ENCODE data around the gene IFT22.
"Not testable (repeated sequence)": the region's sequence is repeated elsewhere in the genome, so short reads cannot be mapped to it uniquely, and the experiment has no call there.

The IFT22 gene

GRCh38 chr7:101321491-101322401, at the start of gene IFT22:
Gene IFT22, minus strand, starts transcription at chr7:101321812. Its CDS starts 103 bp downstream, at chr7:101321709.
- Mint-ChIP-seq H3K9me3 (no peaks in the 10 kb centered on the region), H3K4me1 (ENCODE audit: low read depth) (peaks cover 14% of the 10 kb centered on the region), H3K27me3 (no peaks in the 10 kb centered on the region), H3K4me3 (peak within 1 kb of the TSS; percentile 89), H3K27ac (peak within 1 kb of the TSS; percentile 86), H3K36me3 (ENCODE audit: low read depth) (peaks cover 13% of the 10 kb centered on the region)
- DNase-seq = peak; percentile 90

- H3K4me3 Mint-ChIP-seq = no peak overlapping the region
- H3K27me3 Mint-ChIP-seq = peaks cover 30% of the 10 kb centered on the region
- H3K9me3 Mint-ChIP-seq = no peaks in the 10 kb centered on the region
- no peaks in the 10 kb centered on the region for H3K36me3 Mint-ChIP-seq (ENCODE audit: low read depth)
- no peak overlapping the region for H3K27ac Mint-ChIP-seq
- peaks cover 9% of the 10 kb centered on the region for H3K4me1 Mint-ChIP-seq (ENCODE audit: low read depth)
- no peak for DNase-seq
These were observed 49.2 kb upstream of the IFT22 start for GRCh38 chr7:101370836-101371235.

- no peaks in the 10 kb centered on the region for H3K9me3 Mint-ChIP-seq
- H3K27me3 Mint-ChIP-seq = peaks cover 43% of the 10 kb centered on the region
- no peak overlapping the region for H3K4me3 Mint-ChIP-seq
- no peak overlapping the region for H3K27ac Mint-ChIP-seq
- H3K36me3 Mint-ChIP-seq (ENCODE audit: low read depth) = no peaks in the 10 kb centered on the region
- no peak for DNase-seq
- peaks cover 22% of the 10 kb centered on the region for H3K4me1 Mint-ChIP-seq (ENCODE audit: low read depth)
These were observed 47.0 kb upstream of the IFT22 start for GRCh38 chr7:101368422-101369165.

- DNase-seq = no peak
- Mint-ChIP-seq H3K4me1 (ENCODE audit: low read depth) (peaks cover 22% of the 10 kb centered on the region), H3K9me3 (no peaks in the 10 kb centered on the region), H3K36me3 (ENCODE audit: low read depth) (no peaks in the 10 kb centered on the region), H3K27me3 (peaks cover 40% of the 10 kb centered on the region), H3K27ac (no peak overlapping the region), H3K4me3 (no peak overlapping the region)
These were observed 46.1 kb upstream of the IFT22 start for GRCh38 chr7:101367676-101368075.

GRCh38 chr7:101365956-101366355, 44.3 kb upstream of the IFT22 start:
- Mint-ChIP-seq H3K9me3 (no peaks in the 10 kb centered on the region), H3K27ac (no peak overlapping the region), H3K36me3 (ENCODE audit: low read depth) (no peaks in the 10 kb centered on the region), H3K4me1 (ENCODE audit: low read depth) (peaks cover 23% of the 10 kb centered on the region), H3K4me3 (no peak overlapping the region), H3K27me3 (peaks cover 37% of the 10 kb centered on the region)
- no peak for DNase-seq

GRCh38 chr7:101363734-101364374, 42.2 kb upstream of the IFT22 start:
- Mint-ChIP-seq H3K36me3 (ENCODE audit: low read depth) (no peaks in the 10 kb centered on the region), H3K27ac (no peak overlapping the region), H3K4me1 (ENCODE audit: low read depth) (peaks cover 19% of the 10 kb centered on the region), H3K4me3 (peak overlapping the region; percentile 23), H3K27me3 (peaks cover 35% of the 10 kb centered on the region), H3K9me3 (no peaks in the 10 kb centered on the region)
- DNase-seq = peak; percentile 84

- no peaks in the 10 kb centered on the region for H3K36me3 Mint-ChIP-seq (ENCODE audit: low read depth)
- peaks cover 19% of the 10 kb centered on the region for H3K4me1 Mint-ChIP-seq (ENCODE audit: low read depth)
- no peak for DNase-seq
- no peaks in the 10 kb centered on the region for H3K9me3 Mint-ChIP-seq
- no peak overlapping the region for H3K27ac Mint-ChIP-seq
- no peak overlapping the region for H3K4me3 Mint-ChIP-seq
- peaks cover 35% of the 10 kb centered on the region for H3K27me3 Mint-ChIP-seq
These were observed 41.7 kb upstream of the IFT22 start for GRCh38 chr7:101363196-101363733.

- peak within 1 kb of the TSS; percentile 35 for H3K4me3 Mint-ChIP-seq
- DNase-seq = peak; percentile 57
These were observed 41.0 kb upstream of the IFT22 start, which contains the start of gene COL26A1 for GRCh38 chr7:101362334-101363195. Gene COL26A1, plus strand, starts transcription at chr7:101362875. Its CDS starts 158 bp downstream, at chr7:101363033.

GRCh38 chr7:101357433-101357832, 35.8 kb upstream of the IFT22 start:
- H3K27me3 Mint-ChIP-seq = peaks cover 24% of the 10 kb centered on the region
- no peak for DNase-seq
- H3K27ac Mint-ChIP-seq = no peak overlapping the region
- H3K9me3 Mint-ChIP-seq = no peaks in the 10 kb centered on the region
- H3K4me1 Mint-ChIP-seq (ENCODE audit: low read depth) = peaks cover 7% of the 10 kb centered on the region
- no peak overlapping the region for H3K4me3 Mint-ChIP-seq
- H3K36me3 Mint-ChIP-seq (ENCODE audit: low read depth) = no peaks in the 10 kb centered on the region

More at GRCh38 chr7:101362334-101363195, 41.0 kb upstream of the IFT22 start, which contains the start of gene COL26A1:
- Mint-ChIP-seq H3K27ac (no peak within 1 kb of the TSS), H3K36me3 (ENCODE audit: low read depth) (no peaks in the 10 kb centered on the region), H3K27me3 (peaks cover 35% of the 10 kb centered on the region), H3K9me3 (no peaks in the 10 kb centered on the region), H3K4me1 (ENCODE audit: low read depth) (peaks cover 15% of the 10 kb centered on the region)

- Mint-ChIP-seq H3K4me3 (no peak overlapping the region), H3K27ac (no peak overlapping the region), H3K4me1 (ENCODE audit: low read depth) (peaks cover 11% of the 10 kb centered on the region), H3K27me3 (peaks cover 20% of the 10 kb centered on the region), H3K36me3 (ENCODE audit: low read depth) (no peaks in the 10 kb centered on the region), H3K9me3 (no peaks in the 10 kb centered on the region)
- DNase-seq = no peak
These were observed 31.3 kb upstream of the IFT22 start for GRCh38 chr7:101352920-101353308.

- not testable (repeated sequence) for H3K4me3 Mint-ChIP-seq
These were observed 27.7 kb upstream of the IFT22 start for GRCh38 chr7:101349300-101349699.

GRCh38 chr7:101348456-101349067, 26.9 kb upstream of the IFT22 start:
- not testable (repeated sequence) for DNase-seq; H3K36me3 Mint-ChIP-seq (ENCODE audit: low read depth); H3K27me3 Mint-ChIP-seq; H3K9me3 Mint-ChIP-seq; H3K27ac Mint-ChIP-seq; H3K4me3 Mint-ChIP-seq
- H3K4me1 Mint-ChIP-seq (ENCODE audit: low read depth) = peaks cover 11% of the 10 kb centered on the region

More at GRCh38 chr7:101349300-101349699, 27.7 kb upstream of the IFT22 start:
- not testable (repeated sequence) for H3K9me3 Mint-ChIP-seq; DNase-seq; H3K27ac Mint-ChIP-seq; H3K27me3 Mint-ChIP-seq; H3K36me3 Mint-ChIP-seq (ENCODE audit: low read depth)
- peaks cover 11% of the 10 kb centered on the region for H3K4me1 Mint-ChIP-seq (ENCODE audit: low read depth)

GRCh38 chr7:101347477-101347876, 25.9 kb upstream of the IFT22 start:
- H3K27ac Mint-ChIP-seq = no peak overlapping the region
- H3K36me3 Mint-ChIP-seq (ENCODE audit: low read depth) = no peaks in the 10 kb centered on the region
- no peak for DNase-seq
- peaks cover 13% of the 10 kb centered on the region for H3K27me3 Mint-ChIP-seq
- no peak overlapping the region for H3K4me3 Mint-ChIP-seq
- H3K4me1 Mint-ChIP-seq (ENCODE audit: low read depth) = peaks cover 6% of the 10 kb centered on the region
- H3K9me3 Mint-ChIP-seq = no peaks in the 10 kb centered on the region

Data from activated T-cell treated with anti-CD3 and anti-CD28 coated beads, Interleukin-2, amount 50 U/mL, for 24 hours (primary cell).